Measurements from ENCODE around the gene VGF.
A peak's percentile ranks its signal among the peaks of the same experiment; 100 is the strongest.
"Not testable (repeated sequence)": the region's sequence is repeated elsewhere in the genome, so short reads cannot be mapped to it uniquely, and the experiment has no call there.

The VGF gene

GRCh38 chr7:101165075-101165957 lies at the start of gene VGF:
VGF (minus strand) TSS chr7:101165569; CDS start chr7:101164843, 726 bp downstream.
- peak; percentile 77 to 83 for DNase-seq (ENCODE audit: low read depth in 2 of 2)

GRCh38 chr7:101212014-101212413 lies 46.6 kb upstream of the VGF start:
- no peak for DNase-seq (ENCODE audit: low read depth in 2 of 2)

GRCh38 chr7:101211501-101211900 lies 46.1 kb upstream of the VGF start:
- DNase-seq (ENCODE audit: low read depth in 2 of 2) = no peak

- no peak for DNase-seq (ENCODE audit: low read depth in 2 of 2)
Measured at GRCh38 chr7:101210143-101210542, 44.8 kb upstream of the VGF start.

GRCh38 chr7:101208794-101209193 lies 43.4 kb upstream of the VGF start:
- DNase-seq (ENCODE audit: low read depth in 2 of 2) = no peak

GRCh38 chr7:101207459-101207858 lies 42.1 kb upstream of the VGF start:
- no peak for DNase-seq (ENCODE audit: low read depth in 2 of 2)

- DNase-seq (ENCODE audit: low read depth in 2 of 2) = no peak
Measured at GRCh38 chr7:101206665-101207042, 41.3 kb upstream of the VGF start.

GRCh38 chr7:101205901-101206664 lies 40.7 kb upstream of the VGF start:
- no peak for DNase-seq (ENCODE audit: low read depth in 2 of 2)

GRCh38 chr7:101203740-101204738 lies 38.7 kb upstream of the VGF start:
- not testable (repeated sequence) for DNase-seq (ENCODE audit: low read depth in 2 of 2)

GRCh38 chr7:101202603-101202918 lies 37.2 kb upstream of the VGF start:
- no peak for DNase-seq (ENCODE audit: low read depth in 2 of 2)

GRCh38 chr7:101201695-101202602 lies 36.6 kb upstream of the VGF start:
- DNase-seq (ENCODE audit: low read depth in 2 of 2) = no peak

GRCh38 chr7:101200862-101201599 lies 35.7 kb upstream of the VGF start, which contains the start of gene MOGAT3:
MOGAT3 (minus strand) TSS chr7:101201036; CDS start chr7:101200854, 182 bp downstream.
- no peak for DNase-seq (ENCODE audit: low read depth in 2 of 2)

GRCh38 chr7:101200504-101200861 lies 35.1 kb upstream of the VGF start:
- no peak for DNase-seq (ENCODE audit: low read depth in 2 of 2)

GRCh38 chr7:101199522-101199921 lies 34.2 kb upstream of the VGF start:
- not testable (repeated sequence) for DNase-seq (ENCODE audit: low read depth in 2 of 2)

GRCh38 chr7:101198476-101198875 lies 33.1 kb upstream of the VGF start:
- no peak for DNase-seq (ENCODE audit: low read depth in 2 of 2)

GRCh38 chr7:101197991-101198390 lies 32.6 kb upstream of the VGF start:
- DNase-seq (ENCODE audit: low read depth in 2 of 2) = no peak

- DNase-seq (ENCODE audit: low read depth in 2 of 2) = no peak
Measured at GRCh38 chr7:101195884-101196283, 30.5 kb upstream of the VGF start.

- no peak for DNase-seq (ENCODE audit: low read depth in 2 of 2)
Measured at GRCh38 chr7:101189109-101189508, 23.7 kb upstream of the VGF start.

GRCh38 chr7:101186844-101187428 lies 21.6 kb upstream of the VGF start:
- no peak for DNase-seq (ENCODE audit: low read depth in 2 of 2)

- DNase-seq (ENCODE audit: low read depth in 2 of 2) = no peak
Measured at GRCh38 chr7:101186194-101186593, 20.8 kb upstream of the VGF start.

Data from stimulated activated CD8-positive, alpha-beta memory T cell treated with anti-CD3 and anti-CD28 coated beads, Interleukin-7, amount 100 ng/mL, for 1 hour (primary cell).